ENCODE measurements around the gene ABHD1.

ABHD1 gene

DNA sequence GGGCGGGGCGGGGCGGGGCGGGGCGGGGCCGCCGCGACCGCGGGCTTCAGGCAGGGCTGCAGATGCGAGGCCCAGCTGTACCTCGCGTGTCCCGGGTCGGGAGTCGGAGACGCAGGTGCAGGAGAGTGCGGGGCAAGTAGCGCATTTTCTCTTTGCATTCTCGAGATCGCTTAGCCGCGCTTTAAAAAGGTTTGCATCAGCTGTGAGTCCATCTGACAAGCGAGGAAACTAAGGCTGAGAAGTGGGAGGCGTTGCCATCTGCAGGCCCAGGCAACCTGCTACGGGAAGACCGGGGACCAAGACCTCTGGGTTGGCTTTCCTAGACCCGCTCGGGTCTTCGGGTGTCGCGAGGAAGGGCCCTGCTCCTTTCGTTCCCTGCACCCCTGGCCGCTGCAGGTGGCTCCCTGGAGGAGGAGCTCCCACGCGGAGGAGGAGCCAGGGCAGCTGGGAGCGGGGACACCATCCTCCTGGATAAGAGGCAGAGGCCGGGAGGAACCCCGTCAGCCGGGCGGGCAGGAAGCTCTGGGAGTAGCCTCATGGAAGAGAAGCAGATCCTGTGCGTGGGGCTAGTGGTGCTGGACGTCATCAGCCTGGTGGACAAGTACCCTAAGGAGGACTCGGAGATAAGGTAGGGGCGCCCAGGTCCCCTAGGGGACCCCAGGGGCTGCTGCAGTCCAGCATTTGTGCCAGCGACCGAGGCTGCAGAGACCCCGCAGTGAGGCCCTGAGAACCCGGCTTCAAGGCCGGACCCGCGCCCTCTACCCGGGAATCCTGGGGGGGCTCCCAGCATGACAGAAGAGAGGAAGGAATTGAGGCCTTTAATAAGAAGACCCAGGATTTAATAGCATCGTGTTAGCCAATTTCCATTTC is 36.7 kb upstream of the ABHD1 start, which contains the start of gene KHK:
TSS of gene KHK (plus strand) at position 49 of the 870 bp plus-strand sequence. CDS start at position 537, 488 bp downstream.
- no peak for DNase-seq (ENCODE audit: low read depth)

DNA sequence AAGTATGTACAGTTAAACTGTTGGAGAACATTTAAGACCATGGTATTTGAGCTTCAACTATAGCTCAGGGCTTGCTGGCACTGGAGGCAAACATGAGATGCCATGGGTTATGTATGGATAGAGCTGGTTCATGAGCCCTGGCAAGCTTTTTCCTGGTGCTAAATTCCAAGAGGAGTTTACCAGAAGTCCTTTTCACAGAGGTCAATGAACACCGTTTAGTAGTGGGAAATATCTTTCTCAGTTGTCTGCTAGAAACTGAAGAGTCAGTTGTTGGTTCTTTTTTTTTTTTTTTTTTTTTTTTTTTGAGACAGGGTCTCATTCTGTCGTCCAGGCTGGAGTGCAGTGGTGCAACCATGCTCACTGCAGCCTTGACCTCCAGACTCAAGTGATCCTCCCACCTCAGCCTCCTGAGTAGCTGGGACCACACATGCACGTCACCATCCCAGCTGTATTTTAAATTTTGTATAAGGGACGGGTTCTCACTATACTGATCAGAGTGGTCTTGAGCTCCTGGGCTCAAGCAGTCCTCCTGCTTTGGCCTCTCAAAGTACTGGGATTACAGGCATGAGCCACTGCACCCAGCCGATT is 35.7 kb upstream of the ABHD1 start:
- DNase-seq (ENCODE audit: low read depth): no peak

DNA sequence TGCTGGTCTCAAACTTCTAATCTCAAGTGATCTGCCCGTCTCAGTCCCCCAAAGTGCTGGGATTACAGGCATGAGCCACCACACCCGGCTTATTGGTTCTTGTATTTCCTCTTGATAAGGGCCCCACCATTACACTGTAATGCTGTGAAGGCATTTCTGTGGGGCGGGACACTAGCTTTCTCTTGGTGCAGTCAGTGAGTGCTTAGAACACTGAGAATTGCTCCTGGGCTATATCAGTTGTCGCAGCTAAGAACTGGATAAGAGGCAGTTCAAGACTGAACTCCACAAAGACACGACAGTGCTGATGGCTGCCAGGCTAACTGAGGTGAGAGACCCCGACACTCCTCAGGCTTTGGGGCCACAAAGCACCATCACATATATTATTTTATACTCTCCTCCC is 35.0 kb upstream of the ABHD1 start:
- DNase-seq (ENCODE audit: low read depth): no peak

DNA sequence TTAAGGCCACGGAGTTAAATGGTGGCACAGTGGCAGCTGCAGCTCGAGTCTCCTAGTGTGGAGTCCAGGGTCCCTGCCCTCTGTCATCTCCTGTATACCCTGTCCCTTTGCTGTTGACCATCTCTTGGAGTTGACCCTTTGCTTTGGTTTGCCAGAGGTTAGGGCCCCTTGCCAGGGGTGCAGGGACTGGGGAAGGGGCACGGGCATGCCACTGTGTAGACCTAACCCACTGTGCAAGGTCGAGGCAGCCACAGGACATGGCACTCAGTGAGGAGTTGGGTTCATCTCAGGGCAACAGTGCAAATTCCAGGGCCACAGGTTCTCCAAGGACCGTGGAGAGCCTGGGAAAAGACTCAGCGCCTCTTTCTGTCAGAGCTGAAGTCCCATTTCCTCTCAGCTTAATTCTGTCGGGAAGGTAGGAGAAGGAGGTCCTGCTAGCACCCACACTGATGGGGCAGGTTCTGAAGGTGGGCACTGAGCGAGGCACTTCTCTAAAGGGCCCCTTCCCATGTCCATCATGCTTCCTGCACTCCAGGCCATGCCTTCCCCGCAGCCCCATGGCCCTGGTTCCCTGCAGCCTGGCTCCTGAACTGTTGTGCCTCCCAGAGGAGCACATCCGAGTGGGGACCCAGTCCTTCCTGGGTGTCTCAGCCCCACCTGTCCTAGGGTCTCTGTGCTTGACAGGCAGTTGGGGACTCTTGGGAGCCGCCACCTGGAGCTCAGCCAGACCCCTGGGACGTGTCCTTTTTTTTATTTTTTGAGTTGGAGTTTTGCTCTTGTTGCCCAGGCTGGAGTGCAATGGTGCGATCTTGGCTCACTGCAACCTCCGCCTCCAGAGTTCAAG is 34.3 kb upstream of the ABHD1 start:
- DNase-seq (ENCODE audit: low read depth): no peak

DNA sequence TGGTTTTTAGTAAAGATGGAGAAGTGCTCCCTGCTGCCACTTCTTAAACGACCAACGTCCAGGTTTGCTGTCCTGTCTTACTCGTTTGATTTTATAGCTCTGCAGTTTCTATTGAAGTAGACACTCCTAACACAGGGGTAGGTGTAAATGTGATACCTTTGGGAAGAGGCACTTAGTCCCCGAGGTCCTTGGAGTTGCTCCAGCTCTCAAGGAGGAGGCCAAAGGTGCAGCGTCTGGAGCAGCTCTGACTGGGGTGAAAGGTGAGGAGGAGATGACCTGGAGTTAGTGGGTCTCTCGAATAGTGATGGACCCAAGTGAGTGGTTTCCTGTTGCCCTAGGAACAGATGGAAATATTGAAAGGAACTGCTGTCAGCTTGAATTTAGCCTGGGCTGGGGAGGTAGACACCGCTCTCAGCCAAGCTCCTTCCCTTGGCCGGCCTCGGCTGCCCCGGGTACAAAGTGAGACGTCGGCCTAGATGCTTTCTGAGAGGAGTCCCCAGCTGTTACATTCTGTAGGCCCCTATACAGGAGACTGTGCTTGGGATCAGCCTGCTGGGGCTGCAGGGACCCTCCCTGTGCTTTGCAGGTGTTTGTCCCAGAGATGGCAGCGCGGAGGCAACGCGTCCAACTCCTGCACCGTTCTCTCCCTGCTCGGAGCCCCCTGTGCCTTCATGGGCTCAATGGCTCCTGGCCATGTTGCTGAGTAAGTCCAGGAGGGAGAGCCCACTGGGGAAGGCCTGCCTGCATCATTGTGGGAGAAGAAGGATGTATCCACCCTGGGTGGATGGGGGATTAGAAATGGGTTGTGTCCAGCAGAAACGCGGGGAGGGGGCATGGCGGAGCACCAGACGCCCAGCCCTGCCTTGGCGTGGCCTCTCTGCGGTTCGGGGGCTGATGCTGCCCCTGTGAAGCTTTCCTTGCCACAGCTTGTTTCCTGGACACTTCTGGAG is 31.6 kb upstream of the ABHD1 start:
- no peak for DNase-seq (ENCODE audit: low read depth)

DNA sequence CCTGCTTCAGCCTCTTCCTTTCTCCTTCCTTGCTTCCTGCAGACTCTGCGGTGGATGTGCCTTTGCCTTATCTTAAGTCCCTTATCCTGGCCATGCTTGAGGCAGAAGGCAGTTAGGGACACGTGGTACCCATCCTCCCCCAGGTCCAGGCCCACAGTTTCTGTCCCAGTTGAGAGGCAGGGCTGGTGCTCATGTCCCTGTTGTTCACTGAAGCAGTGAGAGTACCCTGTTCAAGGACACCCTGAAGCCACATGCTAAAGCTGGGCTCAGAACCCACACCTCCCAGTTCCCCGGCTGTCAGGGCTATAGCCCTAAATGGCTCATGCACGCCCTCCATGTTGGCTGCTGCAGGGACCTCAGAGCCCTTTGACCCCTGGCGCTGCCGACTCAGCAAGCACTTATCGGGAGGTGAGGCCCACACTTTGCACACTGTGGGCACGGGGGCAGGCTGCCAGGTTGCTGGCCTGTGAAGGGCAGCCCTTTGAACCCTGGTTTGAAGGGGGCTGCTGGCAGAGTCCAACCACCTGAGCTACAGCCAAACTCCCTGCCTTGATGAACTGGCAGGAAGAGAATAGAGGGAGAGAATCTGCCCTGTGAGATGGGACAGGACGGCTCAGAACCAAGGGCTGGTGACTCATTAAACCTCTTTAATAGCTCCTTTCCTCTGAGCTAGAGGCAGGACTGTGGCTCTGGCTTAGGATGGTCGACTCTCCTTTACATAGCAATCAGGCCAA is 30.8 kb upstream of the ABHD1 start:
- DNase-seq (ENCODE audit: low read depth): no peak

DNA sequence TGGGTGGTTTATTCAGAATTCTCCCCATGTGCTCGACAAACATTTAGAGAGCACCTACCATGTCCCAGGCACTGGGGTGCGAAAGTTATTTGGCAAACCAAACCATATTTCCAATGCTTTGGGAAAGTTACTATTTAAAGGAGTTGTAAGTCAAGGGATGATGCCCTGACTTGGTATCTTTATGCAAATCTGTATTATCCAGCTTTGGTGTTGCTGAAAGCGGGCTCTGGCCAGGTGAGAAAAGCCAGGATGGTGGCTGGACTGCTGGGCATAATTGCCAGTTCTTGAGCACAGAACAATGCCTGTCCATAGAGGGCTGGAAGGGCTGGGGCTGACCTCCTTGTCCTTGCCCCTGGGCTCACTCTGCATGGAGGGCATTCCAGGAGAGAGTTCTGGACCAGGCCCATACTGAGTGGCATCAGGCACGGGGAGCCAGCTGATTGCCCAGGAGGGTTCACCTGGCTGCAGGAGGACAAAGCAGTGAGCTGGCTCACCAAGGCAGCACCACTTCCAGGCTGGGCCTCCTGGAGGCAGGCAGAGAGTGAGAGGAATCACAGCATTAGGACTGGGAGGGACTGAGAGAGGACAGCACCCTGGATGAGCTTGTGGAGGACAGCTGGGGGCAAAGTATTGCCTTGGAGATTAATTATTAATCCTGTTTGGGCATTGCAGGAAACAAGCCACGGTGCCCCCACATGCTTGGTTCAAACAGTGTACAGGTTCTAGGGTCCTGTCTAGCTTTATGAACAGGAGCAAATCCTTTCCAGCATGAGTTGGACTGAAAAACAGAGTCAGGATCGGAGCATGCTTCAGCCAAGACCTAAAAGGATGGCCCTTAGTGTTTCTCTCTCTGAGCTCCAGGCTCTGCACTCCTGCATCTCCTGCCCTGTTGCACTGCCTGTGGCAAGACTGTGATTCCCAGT is 29.9 kb upstream of the ABHD1 start:
- no peak for DNase-seq (ENCODE audit: low read depth)

DNA sequence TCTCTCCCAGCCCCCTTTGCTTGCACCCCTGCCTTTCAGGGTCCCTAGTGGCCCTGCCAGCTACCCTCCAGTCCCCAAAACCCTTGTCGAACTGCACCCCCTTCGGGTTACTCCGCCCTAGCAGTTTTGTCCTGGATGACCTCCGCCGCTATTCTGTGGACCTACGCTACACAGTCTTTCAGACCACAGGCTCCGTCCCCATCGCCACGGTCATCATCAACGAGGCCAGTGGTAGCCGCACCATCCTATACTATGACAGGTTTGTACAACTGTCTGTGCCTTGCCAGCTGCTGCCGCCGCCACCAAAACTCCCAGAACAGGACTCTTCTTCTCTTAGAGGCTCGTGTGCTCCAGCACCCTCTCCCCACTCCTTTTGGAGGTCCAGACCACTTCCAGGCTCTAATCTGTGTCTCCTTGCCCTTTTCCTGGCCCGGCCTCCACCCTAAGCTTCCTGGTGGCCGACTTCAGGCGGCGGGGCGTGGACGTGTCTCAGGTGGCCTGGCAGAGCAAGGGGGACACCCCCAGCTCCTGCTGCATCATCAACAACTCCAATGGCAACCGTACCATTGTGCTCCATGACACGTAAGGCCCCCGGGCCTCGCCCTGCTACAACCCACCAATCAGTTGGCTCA is 29.1 kb upstream of the ABHD1 start:
- no peak for DNase-seq (ENCODE audit: low read depth)

DNA sequence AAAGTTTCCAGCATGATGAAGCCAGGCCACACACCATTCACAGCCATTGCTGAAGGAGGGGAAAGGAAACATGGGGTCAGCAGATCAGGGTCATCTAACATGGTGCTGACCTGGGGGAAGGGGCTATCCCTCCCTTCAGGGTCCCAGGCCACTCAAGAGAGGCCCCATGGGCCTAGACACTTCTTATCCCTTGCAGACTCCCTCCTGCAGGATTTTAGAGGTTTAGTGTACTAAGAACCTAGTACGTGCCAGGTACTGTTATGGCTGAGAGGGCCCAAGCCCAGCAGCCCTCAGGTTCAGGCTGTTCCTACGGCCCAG is 28.2 kb upstream of the ABHD1 start:
- DNase-seq (ENCODE audit: low read depth): no peak

DNA sequence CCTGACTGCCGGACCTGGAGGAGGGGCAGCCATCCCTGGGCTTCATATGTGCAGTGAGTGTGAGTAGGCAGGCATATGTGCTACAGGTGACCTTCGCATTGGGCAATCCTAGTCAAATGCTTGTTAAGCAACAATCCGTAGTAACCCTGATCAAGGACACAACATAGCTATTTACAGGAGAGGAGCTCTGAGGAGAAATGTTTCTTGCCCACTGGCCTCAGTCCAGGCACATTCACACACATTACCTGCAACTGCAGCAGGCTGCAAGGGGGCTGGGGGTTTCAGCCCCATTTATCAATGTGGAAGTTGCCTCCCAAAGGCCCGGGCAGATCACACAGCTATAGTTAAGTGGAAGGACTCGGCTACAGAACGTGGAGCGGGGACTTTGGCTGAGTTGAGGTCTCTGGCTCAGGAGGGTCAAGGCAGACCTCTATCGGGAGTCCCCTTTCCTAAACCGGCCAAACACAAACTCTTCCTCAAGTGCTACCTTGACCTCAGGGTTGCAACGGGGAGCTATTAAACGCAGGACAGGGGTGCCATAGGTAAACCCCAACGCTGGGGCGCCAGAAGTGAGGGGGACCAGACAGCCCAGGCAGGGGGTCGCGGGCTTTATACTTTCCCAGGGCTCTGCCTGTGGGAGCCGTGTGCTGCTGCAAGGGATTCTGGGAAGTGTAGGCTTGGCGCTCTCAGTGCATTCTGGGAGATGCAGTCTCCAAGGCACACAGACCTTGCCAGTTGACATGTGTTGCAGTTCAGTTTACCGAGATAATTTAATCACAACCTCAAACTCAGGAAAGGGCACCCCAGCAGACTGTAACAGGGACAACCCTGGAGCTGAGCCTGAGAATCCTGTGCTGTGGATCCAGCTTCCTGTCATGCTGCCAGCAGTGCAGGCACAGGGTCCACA is 27.6 kb upstream of the ABHD1 start:
- no peak for DNase-seq (ENCODE audit: low read depth)

DNA sequence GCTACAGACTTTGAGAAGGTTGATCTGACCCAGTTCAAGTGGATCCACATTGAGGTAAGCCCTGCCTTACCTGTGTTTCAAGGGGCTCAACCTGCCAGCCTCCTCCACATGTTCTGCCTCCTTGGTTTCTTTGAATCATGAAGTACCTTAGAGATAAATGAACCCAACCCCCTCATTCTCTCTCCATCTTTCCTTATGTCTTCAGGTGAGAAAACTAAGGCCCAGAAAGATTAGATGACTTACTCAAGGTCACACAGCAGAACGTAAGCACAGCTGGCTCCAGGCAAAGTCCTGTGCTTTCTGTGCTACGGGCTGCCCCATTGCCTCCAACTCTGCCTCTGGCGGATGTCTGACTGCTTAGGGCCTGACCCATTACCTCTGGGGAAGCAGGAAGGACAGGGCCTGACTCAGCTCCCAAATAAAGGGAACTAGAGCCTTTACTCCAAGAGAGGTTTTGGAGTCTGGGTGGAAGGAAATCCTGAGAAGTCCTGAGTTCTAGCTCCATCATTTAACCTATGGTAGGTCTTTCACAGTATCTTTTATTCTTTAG is 26.8 kb upstream of the ABHD1 start:
- no peak for DNase-seq (ENCODE audit: low read depth)

DNA sequence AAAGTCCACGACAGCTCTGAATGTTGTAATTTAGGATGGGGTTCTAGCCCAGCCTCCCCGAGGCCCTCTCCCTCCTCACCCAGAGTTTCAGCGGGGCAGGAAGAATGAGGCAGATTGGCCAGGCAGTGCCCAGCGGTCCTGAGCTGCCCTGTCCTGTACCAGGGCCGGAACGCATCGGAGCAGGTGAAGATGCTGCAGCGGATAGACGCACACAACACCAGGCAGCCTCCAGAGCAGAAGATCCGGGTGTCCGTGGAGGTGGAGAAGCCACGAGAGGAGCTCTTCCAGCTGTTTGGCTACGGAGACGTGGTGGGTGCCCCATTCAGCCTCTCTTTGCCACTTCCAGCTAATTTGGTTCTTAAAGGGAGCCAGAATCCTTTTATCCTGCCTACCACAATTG is 26.3 kb upstream of the ABHD1 start:
- no peak for DNase-seq (ENCODE audit: low read depth)

DNA sequence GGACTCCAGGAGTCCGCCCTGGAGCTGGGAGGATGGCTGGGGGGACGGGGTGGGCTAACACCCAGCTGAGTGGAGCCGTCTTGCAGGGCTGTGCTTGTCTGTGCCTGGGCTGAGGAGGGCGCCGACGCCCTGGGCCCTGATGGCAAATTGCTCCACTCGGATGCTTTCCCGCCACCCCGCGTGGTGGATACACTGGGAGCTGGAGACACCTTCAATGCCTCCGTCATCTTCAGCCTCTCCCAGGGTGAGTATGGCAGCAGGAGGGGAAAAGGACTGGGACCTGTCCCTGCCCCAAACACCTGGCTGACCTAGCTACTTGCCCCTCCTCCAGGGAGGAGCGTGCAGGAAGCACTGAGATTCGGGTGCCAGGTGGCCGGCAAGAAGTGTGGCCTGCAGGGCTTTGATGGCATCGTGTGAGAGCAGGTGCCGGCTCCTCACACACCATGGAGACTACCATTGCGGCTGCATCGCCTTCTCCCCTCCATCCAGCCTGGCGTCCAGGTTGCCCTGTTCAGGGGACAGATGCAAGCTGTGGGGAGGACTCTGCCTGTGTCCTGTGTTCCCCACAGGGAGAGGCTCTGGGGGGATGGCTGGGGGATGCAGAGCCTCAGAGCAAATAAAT is 24.2 kb upstream of the ABHD1 start:
- no peak for DNase-seq (ENCODE audit: low read depth)

DNA sequence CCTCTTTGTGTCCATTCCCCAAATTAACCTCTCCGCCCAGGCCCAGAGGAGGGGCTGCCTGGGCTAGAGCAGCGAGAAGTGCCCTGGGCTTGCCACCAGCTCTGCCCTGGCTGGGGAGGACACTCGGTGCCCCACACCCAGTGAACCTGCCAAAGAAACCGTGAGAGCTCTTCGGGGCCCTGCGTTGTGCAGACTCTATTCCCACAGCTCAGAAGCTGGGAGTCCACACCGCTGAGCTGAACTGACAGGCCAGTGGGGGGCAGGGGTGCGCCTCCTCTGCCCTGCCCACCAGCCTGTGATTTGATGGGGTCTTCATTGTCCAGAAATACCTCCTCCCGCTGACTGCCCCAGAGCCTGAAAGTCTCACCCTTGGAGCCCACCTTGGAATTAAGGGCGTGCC is 23.6 kb upstream of the ABHD1 start:
- no peak for DNase-seq (ENCODE audit: low read depth)

DNA sequence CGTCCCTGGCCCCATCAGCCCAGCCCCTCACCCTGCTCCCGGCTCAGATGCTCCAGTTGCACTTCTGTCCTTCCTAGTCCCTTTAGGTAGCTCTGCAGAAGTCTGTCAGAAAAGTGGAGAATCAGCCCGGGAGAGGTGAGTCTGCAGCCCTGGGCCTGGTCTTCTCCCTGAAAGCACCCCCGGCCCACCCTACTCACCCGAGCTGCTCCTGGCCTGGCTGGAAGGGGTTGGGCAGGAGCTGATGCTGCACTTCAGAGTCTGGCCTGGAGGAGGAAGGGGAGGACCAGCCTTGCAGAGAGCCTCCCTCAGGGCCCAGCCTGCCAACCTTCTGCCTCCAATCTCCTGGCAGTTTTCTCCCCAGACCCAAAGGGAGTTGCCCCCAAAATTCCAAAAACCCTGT is 21.3 kb upstream of the ABHD1 start:
- DNase-seq (ENCODE audit: low read depth): no peak

DNA sequence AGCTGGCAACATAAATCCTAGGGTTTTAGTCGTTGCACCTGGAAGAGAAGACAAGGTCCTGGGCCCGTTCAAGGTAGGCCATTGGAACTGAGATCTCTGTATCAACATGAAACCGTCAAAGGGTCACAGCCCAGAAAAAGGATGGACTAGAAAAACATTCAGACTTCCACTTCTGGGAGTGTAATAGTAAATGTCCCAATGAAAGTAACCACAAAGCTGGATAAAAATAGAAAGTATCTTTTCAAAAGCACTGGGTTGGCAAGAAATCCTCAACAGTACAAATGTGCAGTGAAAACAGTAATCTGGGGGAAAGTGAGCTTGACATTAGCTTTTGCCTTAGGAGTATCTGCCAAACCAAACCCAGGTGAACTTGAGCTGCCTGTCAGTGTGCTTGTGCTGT is 17.6 kb upstream of the ABHD1 start:
- DNase-seq (ENCODE audit: low read depth): no peak

DNA sequence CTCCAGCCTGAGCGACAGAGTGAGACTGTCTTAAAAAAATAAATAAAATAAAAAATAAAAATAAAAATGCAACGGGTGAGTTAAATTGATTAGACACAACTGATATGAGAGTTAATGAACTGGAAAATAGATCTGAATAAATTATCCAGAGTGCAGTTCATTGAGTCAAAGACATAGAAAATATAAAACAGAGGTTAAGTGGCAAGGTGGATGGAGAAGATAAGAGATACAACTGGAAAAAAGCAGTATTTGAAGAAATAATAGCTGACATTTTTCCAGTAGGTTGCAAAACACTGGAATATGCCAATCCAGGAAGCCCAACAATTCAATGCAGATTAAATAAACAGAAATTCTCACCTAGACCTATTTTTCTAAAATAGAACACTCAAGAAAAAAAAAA is 15.4 kb upstream of the ABHD1 start:
- DNase-seq (ENCODE audit: low read depth): no peak

DNA sequence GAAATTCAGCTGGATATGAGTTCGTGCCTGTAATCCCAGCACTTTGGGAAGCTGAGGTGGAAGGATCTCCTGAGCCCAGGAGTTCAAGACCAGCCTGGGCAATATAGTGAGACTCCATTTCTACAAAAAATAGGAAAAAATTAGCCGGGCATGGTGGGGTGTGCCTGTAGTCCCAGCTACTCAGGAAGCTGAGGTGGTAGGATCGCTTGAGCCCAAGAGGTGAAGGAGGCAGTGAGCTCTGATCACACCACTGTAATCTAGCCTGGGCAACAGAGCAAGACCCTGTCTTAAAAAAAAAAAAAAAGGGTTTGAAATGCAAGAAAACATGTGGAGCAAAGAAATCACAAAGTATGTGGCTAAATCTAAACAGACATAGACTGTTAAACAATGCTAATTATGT is 14.5 kb upstream of the ABHD1 start:
- no peak for DNase-seq (ENCODE audit: low read depth)

Measured in stimulated activated CD8-positive, alpha-beta memory T cell treated with anti-CD3 and anti-CD28 coated beads, Interleukin-12 subunit alpha, Interleukin-12 subunit beta, amount 100 ng/mL, for 4 hours (primary cell).